Measurements from ENCODE around the gene MRGPRF.

DNA sequence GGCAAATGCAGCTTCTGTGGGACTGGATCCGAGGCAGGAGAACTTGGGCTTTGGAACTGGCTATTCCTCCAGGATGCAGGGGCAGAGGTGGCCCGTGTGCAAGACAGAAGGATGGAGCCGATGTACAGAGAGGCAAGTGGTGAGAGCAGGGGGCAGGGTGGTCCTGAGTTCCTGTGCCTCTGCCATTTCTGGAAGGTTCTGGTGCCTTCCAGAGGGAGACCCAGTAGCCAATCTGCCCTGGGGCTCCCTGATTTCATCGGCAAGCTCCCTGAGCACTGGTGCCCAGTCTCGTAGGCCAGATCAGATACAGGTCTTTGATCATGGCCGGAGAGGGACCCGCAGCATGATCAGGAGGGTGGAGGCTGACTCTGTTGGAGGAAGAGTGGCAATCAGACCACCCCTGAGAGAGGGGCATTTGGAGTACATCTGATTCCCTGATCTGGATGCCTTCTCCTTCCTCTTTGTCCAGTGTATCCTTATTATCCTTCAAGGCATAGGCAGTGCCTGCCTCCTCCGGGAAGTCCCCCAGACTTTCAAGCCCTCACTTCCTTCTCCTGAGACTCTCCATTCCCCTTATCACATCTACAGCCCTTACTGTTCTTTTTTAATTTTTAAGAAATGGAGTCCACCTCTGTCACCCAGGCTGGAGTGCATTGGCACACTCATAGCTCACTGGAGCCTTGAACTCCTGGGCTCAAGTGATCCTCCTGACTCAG, 42.0 kb downstream of the MRGPRF start:
- TF ChIP-seq POLR2A (IDR thresholded peaks at IDR 0.05; ENCODE audit: low read depth, low read length) (no peak), POLR2AphosphoS5 (IDR thresholded peaks at IDR 0.05; ENCODE audit: low read depth, low read length) (no peak)
